ENCODE results near the gene C1orf116.

The C1orf116 gene

DNA sequence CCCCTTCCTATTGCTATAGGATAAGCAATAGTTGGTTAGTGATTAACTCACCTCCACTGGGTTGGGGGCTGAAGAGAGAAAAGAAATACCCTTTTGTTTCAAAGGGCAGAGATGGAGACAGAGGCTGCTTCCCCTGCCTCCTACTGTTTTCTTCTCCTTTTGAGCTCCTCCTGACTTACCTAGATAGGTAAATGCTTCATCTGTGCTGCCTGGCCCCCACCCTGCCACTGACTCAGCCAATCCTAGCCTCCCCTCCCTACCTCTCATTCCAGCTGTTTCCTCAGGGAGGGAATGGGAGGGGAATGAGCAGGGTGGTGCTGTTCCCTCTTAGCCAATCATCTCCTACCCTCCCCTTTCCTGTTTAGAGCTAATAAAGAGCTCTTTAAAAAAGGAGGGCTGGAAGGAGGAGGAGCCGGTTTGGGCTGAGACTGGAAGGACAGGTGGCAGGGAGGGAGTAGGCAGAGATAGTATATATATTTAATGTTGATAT is at the start of gene C1orf116:
TSS of gene C1orf116 (minus strand) at position 229 of the 490 bp plus-strand sequence. CDS start 5,158 bp downstream, outside the sequence.
- peak; percentile 53 for DNase-seq

DNA sequence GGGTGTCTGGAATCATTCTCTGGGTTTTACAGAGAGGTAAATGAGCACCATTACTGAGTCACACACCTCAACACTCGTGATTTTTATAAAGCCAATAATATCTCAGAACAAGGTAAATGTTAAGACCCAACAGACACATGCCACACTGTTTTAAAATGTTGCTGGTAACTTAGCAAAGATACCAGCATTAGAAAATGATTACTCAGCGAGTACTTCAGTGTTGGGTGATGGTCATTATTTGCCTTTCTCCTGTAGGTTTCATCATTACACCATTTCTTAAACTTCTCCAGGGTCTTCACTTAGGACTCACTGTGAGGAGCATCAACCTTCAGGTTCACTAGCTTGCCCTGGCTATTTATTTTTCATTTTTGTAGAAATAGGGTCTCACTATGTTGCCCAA is 49.2 kb upstream of the C1orf116 start:
- no peak for DNase-seq

DNA sequence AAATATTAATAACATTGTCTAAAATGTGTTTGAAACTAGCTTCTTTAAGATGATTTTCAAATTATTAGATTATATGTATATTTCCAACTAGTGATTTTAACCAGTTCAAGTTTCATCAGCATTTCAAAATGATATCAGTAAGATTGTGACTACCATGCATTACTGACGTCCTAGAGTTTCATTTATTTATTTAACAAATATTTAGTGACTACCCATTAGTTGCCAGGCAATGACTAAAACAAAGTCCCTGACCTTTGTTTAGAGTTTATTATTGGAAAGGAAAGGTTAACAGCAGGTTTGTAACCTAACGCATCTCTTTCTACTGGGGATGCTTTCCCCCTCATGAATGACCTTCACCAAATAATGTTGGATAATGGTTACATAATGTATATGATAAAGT is 48.5 kb upstream of the C1orf116 start:
- DNase-seq, result no peak

DNA sequence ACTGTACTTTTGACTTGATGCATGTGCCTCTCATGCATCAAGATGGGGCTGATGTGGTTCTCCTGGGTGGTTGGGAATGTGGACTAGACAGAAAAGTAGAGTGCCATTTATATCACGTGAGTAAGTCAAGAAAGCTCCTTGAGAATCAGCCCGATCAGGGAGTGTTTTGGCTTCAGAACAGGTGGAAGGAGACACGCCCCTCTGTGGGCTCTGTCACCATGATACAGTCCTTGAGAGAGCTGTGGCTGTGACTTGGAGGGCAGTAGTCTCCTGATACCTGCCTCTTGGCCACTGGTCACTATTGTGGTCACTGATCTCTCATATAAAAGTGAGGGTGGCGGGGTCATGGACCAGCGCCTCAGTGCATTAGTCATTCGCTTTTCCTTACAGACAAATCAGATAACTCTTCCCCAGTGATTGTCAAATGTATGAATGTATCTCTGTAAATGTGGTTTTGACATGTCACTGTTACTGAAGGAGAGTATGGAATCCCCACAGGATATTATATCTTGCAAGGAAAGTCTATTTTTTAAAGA is 47.2 kb upstream of the C1orf116 start:
- DNase-seq, result no peak

DNA sequence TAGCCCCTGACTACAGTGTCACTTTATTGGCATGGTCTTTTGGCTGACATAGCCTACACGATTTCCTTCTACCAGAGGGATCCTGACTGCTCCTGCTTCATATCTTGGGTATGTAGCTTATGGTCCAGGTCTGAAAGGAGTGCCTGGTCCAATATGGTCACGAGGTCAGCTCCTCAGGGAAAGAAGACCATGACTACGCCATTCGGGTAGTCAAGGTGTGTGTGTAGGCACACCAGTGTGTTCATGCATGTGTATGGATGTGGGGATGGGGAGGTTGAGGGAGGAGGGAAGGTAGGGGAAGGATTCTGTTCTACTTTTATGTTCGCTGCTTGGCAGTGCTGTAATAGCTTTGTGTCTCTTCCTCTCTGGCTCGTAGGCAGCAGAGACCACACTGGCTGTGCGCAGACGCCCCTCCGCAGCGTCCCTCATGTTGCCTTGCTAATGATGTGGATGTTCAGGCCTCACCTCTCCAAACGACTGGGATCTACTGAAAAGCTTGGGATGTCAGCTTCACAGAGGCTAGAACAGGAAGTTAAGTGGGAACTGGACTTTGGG is 46.1 kb upstream of the C1orf116 start:
- no peak for DNase-seq

DNA sequence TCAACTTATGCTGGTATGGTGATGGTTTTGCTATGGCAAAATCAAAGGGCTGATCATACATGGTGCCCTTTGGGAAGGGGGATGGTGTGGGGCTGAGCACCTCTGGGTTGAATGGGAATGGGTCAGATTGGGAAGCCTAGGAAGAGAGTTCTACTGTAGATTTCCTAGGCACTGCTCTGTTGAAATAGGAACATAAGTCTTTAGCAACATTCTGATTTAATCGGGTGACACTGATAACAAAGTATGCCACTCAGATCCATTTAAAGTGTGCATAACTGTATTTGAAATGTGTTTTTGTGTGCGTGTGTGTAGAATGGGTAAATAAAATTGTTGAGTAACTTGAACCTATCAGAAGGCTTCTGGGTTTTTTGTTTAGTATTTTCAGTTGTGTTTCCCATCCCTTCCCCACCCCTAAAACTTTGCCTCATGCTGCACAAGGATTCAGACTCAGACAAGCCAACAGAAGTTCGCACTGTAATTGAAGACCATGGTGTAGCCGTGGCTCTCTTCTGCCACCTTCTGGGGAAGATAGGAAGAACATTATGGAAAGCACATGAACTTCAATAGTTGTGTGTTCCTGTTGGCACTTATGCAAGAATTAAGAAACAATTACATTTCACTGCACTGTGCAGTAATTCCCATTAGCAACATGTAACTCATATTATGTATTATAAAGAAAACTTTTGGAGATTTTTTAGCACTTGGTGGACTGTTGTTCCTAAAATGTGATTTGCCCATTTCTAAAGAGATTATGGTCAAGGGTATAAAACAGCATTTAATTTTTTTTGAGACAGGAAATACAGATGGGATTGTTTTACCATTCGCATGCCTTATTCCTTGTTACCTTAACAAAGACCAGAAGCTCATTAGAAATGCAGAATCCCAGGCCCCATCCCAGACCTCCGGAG is 45.2 kb upstream of the C1orf116 start:
- DNase-seq, result peak; percentile 83

DNA sequence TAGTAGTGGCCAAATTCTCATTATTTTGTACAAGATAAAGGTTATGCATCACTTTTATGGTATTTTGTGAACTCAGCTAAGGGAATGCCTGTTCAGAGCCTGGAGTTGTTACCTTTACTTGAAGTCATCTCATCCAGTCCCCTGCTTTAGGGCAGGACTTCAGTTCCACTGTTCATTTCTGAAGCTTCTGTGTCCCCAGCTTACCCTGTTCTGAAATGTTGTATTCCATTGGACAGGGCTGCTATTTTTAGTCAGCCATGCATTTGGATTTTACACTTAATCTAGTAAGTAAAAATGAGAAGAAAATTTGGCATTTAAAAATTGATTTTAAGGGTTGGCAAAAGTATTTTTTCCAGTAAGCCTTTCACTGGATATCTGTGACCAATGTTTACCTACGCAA is 44.5 kb upstream of the C1orf116 start:
- no peak for DNase-seq

DNA sequence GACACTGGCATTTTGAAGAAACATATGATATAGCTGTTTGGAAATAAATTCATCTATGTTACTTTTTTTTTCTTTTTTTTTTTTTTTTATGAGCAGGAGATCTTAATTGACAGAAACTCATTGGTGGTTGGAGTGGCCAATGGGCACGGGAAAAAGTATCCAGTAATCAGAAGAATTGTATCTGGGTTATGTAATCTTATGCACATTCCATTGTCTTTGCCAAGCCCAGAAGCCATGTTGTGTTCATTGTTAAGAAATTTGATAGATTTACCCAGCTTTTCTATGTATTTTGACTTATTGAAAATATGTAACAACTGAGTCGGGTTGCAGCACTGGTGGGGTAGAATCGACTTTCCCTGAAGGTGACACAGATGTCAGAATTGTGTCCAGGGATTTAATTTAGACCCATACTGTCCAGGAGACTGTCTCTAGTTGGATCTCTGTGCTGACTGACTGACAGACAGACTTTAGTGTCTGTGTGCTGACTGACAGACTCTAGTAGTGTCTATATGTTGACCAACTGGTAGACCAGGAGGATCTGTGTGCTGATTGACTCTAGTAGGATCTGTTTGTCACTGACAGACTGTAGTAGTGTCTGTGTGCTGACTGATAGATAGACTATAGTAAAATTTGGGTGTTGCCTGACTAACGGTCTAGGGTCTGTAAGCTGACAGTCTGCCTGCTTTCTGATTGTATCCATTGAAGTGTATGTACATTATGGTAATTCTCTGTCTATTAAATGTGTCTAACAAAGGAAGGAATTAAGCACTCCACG is 43.8 kb upstream of the C1orf116 start:
- DNase-seq, result no peak

DNA sequence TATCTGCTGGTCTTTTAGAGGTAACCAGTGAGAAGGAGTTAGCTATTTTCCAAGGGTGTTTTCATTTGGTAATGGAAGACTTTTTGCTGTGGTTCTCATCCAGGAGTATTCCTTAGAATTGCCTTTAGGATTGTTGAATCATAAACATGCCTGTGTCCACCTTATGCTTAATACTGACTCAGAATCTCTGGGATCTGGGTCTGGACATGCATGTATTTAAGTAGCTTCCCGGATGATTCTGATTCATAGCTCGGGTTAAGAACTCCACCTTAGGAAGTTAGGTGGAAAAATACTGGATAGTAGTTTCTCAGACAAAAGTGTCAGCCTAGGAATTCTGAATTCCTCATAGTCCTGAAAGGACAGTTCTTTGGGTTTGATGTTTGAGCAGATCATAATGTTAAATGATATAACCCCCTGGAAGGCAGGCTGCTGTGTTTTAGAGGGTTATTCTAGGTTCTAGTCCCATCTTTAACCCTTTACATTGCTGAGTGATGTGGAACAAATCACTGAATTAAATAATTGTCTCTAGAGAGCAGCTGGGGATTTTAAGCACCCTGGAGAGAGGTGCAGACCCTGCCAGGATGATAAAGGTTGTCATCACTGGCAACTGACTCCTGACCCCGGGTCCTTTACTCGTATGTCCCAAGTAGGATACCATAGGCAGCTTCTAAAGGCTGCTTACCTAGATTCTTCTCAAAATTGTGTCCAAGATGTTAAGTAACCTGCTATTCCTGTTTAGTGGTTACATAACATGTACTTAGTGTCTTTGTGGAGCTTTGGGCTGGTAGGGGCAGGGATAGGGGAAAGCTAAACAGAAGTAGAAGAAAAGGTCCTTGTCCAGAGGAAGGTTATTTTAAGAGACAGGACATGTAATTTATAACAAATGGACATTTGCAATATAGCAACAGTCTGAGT is 41.6 kb upstream of the C1orf116 start:
- DNase-seq, result no peak

DNA sequence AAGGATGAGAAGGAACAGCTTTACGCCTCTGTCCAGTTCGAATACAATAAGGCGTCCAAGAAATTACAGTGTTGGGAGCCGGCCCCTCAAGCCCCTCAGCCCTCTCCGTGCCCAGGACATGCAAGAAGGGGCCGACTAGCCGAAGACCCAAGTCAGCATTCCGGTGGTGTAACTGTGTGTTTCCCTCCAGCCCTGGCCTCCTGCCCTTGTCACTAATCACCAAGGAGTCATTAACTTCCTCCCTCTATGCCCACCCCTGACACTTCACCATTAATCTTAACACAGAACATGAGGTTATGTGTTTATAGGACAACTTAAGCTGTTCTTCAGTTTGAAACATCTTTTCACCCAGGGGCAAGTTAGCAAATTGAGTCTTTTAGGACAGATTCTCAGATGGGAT is 39.7 kb upstream of the C1orf116 start:
- no peak for DNase-seq

DNA sequence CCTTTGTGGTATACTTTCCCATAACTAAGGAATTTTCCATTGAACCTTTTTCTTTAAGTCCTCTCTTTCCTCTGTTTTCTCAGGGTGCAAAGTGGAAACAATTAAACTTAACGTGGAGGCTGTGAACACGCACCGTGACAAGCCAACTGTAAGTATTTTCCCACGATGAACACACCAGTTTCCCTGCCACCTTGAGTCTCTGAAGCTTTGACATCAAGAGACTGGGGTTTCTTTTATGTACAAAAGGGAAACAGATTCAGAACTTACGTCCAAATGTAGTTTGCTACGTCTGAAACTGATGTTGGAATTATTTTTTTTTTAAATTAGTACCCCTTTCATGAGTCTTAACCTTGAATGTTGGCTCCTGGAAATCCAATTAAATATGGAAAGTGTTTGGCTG is 38.9 kb upstream of the C1orf116 start:
- DNase-seq, result no peak

DNA sequence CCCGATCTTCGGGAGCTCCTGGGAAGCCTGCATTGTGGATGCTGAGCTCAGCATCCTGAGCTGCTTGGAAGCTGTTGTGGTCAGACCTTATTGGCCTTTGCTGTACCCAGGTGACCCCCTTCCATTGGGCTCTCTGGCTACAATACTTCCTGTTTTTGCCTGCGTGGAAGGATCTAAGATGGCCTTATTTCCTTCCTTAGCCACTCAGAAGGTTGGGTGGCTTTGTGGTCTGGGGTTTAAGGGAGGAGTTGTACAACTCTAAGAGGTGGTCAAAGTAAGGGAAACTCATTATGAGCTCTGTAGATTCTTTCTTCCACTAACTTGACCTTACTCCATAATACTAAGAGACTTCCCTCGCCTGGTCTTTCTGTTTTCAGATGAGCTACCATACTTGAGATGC is 38.3 kb upstream of the C1orf116 start:
- DNase-seq, result no peak

DNA sequence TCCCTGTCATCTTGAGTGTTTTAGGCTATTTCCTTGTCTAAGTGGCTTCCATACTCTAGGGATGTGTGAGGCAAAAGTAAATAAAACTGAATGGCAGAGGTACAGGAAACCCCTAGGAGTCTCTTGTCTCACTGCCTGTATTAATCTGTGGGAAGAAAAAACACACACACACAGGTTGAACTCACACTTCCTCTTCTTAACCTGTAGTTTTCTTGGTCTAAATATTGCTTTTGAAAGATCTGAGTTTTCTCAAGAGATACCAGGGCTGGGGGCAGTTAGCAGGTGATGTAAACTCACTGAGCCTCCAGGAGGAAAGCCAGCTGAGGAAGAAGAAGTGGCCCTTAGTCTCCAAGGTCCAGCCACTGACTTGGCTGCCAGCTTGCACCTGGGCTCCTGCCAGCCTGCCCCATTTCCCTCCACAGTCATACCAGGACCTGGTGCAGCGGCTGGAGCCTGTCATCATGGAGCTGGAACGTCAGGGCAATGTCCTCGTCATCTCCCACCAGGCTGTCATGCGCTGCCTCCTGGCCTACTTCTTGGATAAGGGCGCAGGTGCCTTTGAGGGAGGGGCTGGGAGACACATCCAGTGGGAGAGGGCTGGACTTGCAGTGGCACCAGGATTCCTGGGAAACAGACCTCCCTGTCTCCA is 37.4 kb upstream of the C1orf116 start:
- no peak for DNase-seq

DNA sequence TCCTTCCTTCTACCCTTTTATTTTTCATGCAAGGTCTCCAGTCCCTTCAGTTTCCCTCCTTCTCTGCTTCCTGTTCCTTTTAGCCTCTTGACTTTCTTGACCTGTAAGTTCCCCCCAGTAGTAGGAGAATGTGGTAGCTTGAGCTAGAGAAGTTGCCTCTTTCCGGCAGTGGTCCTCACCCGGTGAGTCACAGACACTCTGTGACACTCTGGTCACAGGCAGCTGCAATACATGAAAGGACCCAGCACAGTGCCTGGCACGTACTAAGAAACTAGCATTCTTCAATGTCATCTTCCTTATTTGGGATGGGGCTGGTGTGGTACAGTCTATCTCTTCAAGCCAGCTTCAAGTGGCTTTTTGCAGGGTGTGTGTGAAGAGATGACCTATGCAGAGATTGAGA is 36.5 kb upstream of the C1orf116 start:
- DNase-seq, result no peak

DNA sequence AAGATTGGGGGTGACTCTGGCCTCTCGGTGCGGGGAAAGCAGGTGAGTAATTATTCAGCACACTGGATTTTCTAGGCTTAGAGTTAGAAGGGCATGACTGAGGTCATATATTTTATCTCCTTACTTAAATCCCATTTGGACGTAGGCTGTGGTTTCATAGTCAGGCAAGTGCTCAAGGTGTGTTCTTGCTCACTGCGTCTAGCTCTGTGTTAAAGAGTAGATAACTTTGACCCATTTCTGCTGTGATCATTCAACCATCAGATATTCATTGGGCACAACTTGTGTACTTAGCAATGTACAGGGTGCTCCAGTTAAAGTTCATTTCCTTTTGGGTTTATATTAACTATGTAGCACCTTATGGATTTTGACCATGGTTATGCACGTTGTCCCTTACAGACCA is 35.1 kb upstream of the C1orf116 start:
- peak; percentile 51 for DNase-seq

DNA sequence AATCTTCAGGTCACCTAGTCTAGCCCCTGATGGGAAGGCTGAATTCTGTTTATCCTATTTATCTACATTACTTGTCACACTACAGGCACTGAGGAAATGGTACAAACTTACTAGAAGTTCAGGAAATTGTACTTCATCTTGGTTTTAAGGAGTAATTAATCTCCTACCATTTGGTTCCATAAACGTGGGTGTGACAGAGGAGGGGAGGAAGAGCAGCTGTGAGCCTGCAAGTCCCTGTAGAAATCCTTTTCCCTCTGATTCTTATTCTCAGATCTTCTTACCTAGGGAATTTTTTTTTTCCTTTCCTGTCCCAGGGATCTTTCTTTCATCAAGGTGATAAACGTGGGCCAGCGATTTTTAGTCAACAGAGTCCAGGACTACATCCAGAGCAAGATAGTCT is 34.6 kb upstream of the C1orf116 start:
- no peak for DNase-seq

DNA sequence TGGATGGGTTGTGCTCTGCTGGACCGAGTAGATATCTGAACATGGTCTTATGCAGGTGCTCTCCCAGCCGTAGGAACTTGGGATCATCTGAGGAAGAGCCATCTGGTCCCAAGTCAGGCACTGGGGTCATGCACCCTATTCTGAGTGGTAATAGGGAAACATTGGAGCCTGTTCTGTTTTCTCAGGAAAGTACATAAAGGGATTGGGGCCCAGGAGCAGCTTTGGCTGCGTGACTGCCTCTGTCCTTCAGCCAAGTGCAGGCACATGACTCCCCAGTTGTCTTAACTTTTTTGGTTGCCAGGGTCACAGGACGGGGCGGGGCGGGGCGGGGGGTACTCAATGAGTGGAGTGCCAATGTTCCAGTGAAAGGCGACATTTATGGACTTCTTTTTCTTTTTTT is 32.0 kb upstream of the C1orf116 start:
- DNase-seq, result no peak

DNA sequence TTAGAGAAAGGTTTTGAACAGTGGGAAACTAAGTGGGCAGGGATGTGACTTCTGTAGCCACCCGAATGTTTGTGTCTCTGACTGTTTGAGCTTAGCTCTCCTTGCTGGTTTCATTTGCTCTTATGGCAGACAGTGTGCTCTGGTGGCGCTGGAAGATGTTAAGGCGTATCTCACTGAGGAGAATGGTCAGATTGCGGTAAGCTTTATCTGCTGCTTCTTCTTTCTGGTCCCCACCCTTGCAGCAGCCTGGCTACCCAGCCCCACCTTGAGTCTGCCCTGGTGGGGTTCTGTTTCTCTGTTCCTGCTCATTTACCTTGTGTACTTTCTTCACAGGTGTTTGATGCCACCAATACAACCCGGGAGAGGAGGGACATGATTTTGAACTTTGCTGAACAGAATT is 30.5 kb upstream of the C1orf116 start:
- DNase-seq, result no peak

DNA sequence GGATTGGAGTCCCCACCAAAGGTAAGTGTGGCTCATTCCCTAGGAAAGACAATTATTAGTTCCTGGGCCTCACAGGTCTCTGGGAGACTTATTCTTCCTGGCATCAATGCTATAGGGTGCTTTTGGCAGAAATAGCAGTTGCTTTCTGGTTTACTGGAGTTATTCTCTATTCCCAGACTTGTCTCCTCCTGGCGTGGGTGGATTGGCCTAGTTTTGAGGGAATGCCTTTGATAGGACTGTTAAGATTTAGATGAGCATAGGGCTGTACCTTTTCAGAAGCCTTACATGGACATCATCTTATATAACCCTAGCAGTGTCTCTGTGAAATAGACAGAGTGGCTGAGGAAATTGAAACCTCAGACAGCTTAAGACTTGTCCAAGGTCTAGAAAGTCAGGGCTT is 29.5 kb upstream of the C1orf116 start:
- no peak for DNase-seq

DNA sequence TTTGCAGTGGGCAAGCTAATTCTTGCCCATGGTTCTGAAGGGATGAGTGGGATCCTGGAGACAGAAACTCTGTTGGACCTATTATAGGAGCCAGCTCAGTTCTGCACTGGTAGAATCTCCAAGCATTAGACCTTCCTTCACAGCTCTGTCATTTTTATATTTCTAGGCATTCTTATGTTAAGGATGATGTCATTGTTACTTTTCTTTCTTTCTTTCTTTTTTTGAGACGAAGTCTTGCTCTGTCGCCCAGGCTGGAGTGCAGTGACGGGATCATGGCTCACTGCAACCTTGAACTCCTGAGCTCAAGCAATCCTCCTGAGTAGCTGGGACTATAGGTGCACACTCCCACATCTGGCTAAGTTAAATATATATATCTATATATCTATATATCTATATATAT is 28.0 kb upstream of the C1orf116 start:
- DNase-seq, result no peak

DNA sequence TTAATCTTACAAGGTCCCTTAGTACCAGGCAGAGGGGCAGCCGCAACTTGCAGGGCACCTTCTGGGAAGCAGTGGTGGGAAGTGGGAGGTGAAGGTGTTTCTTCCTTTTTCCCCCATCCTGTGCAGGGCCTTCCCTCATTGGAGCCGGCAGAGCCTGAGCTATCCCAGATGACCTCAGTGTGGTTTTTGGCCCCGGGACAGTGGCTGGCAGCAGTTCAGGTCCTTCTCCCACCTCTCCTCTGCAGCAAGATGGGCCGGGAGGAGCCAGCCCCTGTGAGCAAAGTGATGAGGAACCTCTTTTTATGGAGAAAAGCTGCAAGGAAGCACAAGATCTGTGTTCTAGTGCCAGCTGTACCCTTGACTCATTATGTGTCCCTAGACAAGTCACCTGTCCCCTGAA is 27.3 kb upstream of the C1orf116 start:
- DNase-seq, result no peak

All from NCI-H82 (cell line).